ENCODE results near the gene FBXL2. TPM values are rescaled to one million over a fixed set of nuclear protein-coding genes. Genes with fewer than 3 reads are reported as not detected.

Gene FBXL2
- polyA plus RNA-seq, 4 donors, result 2.8 to 15.1 TPM; not detected in 2

- Histone ChIP-seq H3K36me3 (ENCODE audit: control insufficient read depth in 3 of 3, insufficient read depth in 2 of 3, low read depth in 1 of 3, low read length in 3 of 3) (peaks cover 0 to 35% (median 8%) of the 10 kb centered on the region in 3 donors), H3K27me3 (ENCODE audit: control insufficient read depth in 3 of 3, insufficient read depth in 3 of 3, low read length in 3 of 3) (no peaks in the 10 kb centered on the region), H3K4me1 (ENCODE audit: control insufficient read depth in 3 of 3, insufficient read depth in 2 of 3, low read depth in 1 of 3, low read length in 2 of 3) (no peaks in the 10 kb centered on the region), H3K9me3 (ENCODE audit: control insufficient read depth in 2 of 2, insufficient read depth in 1 of 2, low read depth in 1 of 2, low read length in 1 of 2) (no peaks in the 10 kb centered on the region), H3K4me3 (ENCODE audit: low read depth in 1 of 3, low read length in 3 of 3) (no peak overlapping the region), H3K27ac (ENCODE audit: low read depth in 1 of 3, low read length in 2 of 3) (no peak overlapping the region)
- FAIRE-seq, result no peak
- no peak for DNase-seq
- 95 to 98% (median 97%) methylated on average over 12 of the region's 12 CpGs for WGBS, 3 donors
Measured at GRCh38 chr3:33383951-33384350, 106.7 kb downstream of the FBXL2 start.

- peak; percentile 16 to 38 for DNase-seq
Measured at GRCh38 chr3:33385423-33385822, 108.2 kb downstream of the FBXL2 start.

DNA sequence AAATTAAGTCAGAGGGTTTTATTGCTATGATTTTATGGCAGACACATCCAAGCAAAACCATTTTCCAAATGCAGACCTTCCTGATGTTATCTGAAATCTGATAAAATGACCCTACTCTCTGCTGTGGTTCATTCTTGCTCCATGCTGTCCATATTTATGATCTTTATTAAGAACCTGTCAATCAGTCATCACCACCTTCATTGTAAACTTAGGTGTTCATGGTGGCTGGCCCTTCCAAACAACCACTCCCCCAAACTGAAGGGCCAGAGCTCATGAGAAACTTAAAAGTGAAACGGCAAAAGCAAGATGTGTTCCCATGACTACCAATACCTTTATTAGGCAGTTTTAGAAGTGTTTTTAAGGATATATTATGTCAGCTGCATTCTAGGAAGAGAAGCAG is 109.4 kb downstream of the FBXL2 start:
- peaks cover 0 to 32% (median 11%) of the 10 kb centered on the region in 3 donors for H3K36me3 ChIP-seq (ENCODE audit: control insufficient read depth in 3 of 3, insufficient read depth in 2 of 3, low read depth in 1 of 3, low read length in 3 of 3)
- 87 to 92% (median 90%) methylated on average over 1 of the region's 1 CpG for WGBS, 3 donors
- FAIRE-seq, result no peak

More at GRCh38 chr3:33385423-33385822, 108.2 kb downstream of the FBXL2 start:
- 53 to 70% (median 54%) methylated on average over 5 of the region's 5 CpGs for WGBS, 3 donors
- H3K4me1 ChIP-seq (ENCODE audit: control insufficient read depth in 3 of 3, insufficient read depth in 2 of 3, low read depth in 1 of 3, low read length in 2 of 3), result no peaks in the 10 kb centered on the region
- no peak overlapping the region for H3K4me3 ChIP-seq (ENCODE audit: low read depth in 1 of 3, low read length in 3 of 3)
- H3K9me3 ChIP-seq (ENCODE audit: control insufficient read depth in 2 of 2, insufficient read depth in 1 of 2, low read depth in 1 of 2, low read length in 1 of 2), result no peaks in the 10 kb centered on the region
- no peaks in the 10 kb centered on the region for H3K27me3 ChIP-seq (ENCODE audit: control insufficient read depth in 3 of 3, insufficient read depth in 3 of 3, low read length in 3 of 3)
- no peak for FAIRE-seq
- no peak overlapping the region for H3K27ac ChIP-seq (ENCODE audit: low read depth in 1 of 3, low read length in 2 of 3)
- H3K36me3 ChIP-seq (ENCODE audit: control insufficient read depth in 3 of 3, insufficient read depth in 2 of 3, low read depth in 1 of 3, low read length in 3 of 3), result peaks cover 0 to 34% (median 10%) of the 10 kb centered on the region in 3 donors

GRCh38 chr3:33388374-33389100 is 111.3 kb downstream of the FBXL2 start:
- Histone ChIP-seq H3K27ac (ENCODE audit: low read depth in 1 of 3, low read length in 2 of 3) (no peak overlapping the region), H3K4me1 (ENCODE audit: control insufficient read depth in 3 of 3, insufficient read depth in 2 of 3, low read depth in 1 of 3, low read length in 2 of 3) (no peaks in the 10 kb centered on the region), H3K36me3 (ENCODE audit: control insufficient read depth in 3 of 3, insufficient read depth in 2 of 3, low read depth in 1 of 3, low read length in 3 of 3) (peaks cover 8 to 41% (median 21%) of the 10 kb centered on the region in 3 donors), H3K9me3 (ENCODE audit: control insufficient read depth in 2 of 2, insufficient read depth in 1 of 2, low read depth in 1 of 2, low read length in 1 of 2) (no peaks in the 10 kb centered on the region), H3K4me3 (ENCODE audit: low read depth in 1 of 3, low read length in 3 of 3) (no peak overlapping the region), H3K27me3 (ENCODE audit: control insufficient read depth in 3 of 3, insufficient read depth in 3 of 3, low read length in 3 of 3) (no peaks in the 10 kb centered on the region)
- no peak for FAIRE-seq
- WGBS, 3 donors, result 84 to 92% (median 89%) methylated on average over 7 of the region's 7 CpGs
- DNase-seq, result no peak

More for the DNA sequence above, 109.4 kb downstream of the FBXL2 start:
- no peaks in the 10 kb centered on the region for H3K27me3 ChIP-seq (ENCODE audit: control insufficient read depth in 3 of 3, insufficient read depth in 3 of 3, low read length in 3 of 3)
- no peaks in the 10 kb centered on the region for H3K9me3 ChIP-seq (ENCODE audit: control insufficient read depth in 2 of 2, insufficient read depth in 1 of 2, low read depth in 1 of 2, low read length in 1 of 2)
- no peak overlapping the region for H3K4me3 ChIP-seq (ENCODE audit: low read depth in 1 of 3, low read length in 3 of 3)
- DNase-seq, result no peak
- no peak overlapping the region for H3K27ac ChIP-seq (ENCODE audit: low read depth in 1 of 3, low read length in 2 of 3)
- H3K4me1 ChIP-seq (ENCODE audit: control insufficient read depth in 3 of 3, insufficient read depth in 2 of 3, low read depth in 1 of 3, low read length in 2 of 3), result no peaks in the 10 kb centered on the region

DNA sequence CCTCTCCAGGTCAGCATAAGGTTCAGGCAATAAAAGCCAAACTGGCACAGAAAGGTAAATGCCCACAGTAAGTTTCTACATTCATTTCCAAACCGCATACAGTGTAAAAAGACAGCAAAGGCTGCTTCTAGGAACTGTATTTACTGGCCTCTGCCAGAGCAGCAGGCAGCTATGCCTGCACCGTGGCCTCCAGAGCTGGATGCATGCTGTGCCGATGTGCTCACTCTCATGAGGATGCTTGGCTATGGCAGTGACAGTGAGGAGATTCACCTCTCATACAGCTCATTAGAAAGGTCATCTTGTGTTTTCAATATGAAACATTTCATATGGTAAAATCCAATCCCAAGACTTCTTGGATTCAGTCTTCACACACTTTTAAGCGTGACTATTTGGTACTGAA is 112.7 kb downstream of the FBXL2 start:
- Histone ChIP-seq H3K36me3 (ENCODE audit: control insufficient read depth in 3 of 3, insufficient read depth in 2 of 3, low read depth in 1 of 3, low read length in 3 of 3) (peaks cover 8 to 34% (median 21%) of the 10 kb centered on the region in 3 donors), H3K4me3 (ENCODE audit: low read depth in 1 of 3, low read length in 3 of 3) (no peak overlapping the region), H3K4me1 (ENCODE audit: control insufficient read depth in 3 of 3, insufficient read depth in 2 of 3, low read depth in 1 of 3, low read length in 2 of 3) (no peaks in the 10 kb centered on the region), H3K27me3 (ENCODE audit: control insufficient read depth in 3 of 3, insufficient read depth in 3 of 3, low read length in 3 of 3) (no peaks in the 10 kb centered on the region), H3K9me3 (ENCODE audit: control insufficient read depth in 2 of 2, insufficient read depth in 1 of 2, low read depth in 1 of 2, low read length in 1 of 2) (no peaks in the 10 kb centered on the region), H3K27ac (ENCODE audit: low read depth in 1 of 3, low read length in 2 of 3) (no peak overlapping the region)
- DNase-seq, result no peak
- no peak for FAIRE-seq
- WGBS, 3 donors, result 95 to 99% (median 95%) methylated on average over 4 of the region's 4 CpGs

DNA sequence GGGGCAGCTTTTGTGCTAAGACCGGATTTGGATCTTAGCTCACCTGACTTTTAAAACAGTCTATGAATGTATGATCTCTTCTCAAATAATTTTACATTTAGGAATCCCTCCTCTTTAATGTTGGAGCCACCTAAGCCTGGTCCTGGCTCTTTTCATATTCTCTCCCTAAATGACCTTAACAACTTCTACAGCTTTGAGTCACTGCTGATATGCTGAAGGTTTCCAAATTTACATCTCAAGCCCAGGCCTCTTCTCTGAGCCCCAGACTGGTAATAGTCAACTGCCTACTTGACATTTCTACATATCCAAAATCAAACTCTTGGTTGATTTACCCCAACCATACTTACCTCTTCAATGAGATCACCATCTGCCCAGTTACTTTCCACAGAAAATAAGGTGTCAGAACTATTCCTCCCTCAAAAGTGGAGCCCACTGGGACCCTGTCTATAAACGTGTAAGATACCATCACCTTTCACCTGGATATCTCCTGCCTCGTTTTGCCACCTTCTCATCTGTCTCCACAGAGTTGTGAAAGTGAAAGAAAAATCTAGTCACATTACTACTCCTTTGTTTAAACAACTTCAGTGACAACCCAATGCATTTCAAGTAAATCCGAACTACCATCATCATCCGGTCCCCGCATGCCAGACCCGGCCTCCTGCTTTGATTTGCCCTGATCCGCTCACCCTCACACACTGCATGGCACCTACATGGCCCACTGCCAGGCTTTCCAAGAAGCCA is 114.2 kb downstream of the FBXL2 start:
- peaks cover 10 to 36% (median 20%) of the 10 kb centered on the region in 3 donors for H3K36me3 ChIP-seq (ENCODE audit: control insufficient read depth in 3 of 3, insufficient read depth in 2 of 3, low read depth in 1 of 3, low read length in 3 of 3)
- FAIRE-seq (no peak), DNase-seq (no peak)
- no peaks in the 10 kb centered on the region for H3K9me3 ChIP-seq (ENCODE audit: control insufficient read depth in 2 of 2, insufficient read depth in 1 of 2, low read depth in 1 of 2, low read length in 1 of 2)
- H3K4me3 ChIP-seq (ENCODE audit: low read depth in 1 of 3, low read length in 3 of 3), result no peak overlapping the region
- no peaks in the 10 kb centered on the region for H3K4me1 ChIP-seq (ENCODE audit: control insufficient read depth in 3 of 3, insufficient read depth in 2 of 3, low read depth in 1 of 3, low read length in 2 of 3)
- no peaks in the 10 kb centered on the region for H3K27me3 ChIP-seq (ENCODE audit: control insufficient read depth in 3 of 3, insufficient read depth in 3 of 3, low read length in 3 of 3)
- WGBS, 3 donors, result 67 to 70% (median 69%) methylated on average over 8 of the region's 8 CpGs
- H3K27ac ChIP-seq (ENCODE audit: low read depth in 1 of 3, low read length in 2 of 3), result no peak overlapping the region

GRCh38 chr3:33392144-33392543 is 114.9 kb downstream of the FBXL2 start:
- Histone ChIP-seq H3K9me3 (ENCODE audit: control insufficient read depth in 2 of 2, insufficient read depth in 1 of 2, low read depth in 1 of 2, low read length in 1 of 2) (no peaks in the 10 kb centered on the region), H3K27ac (ENCODE audit: low read depth in 1 of 3, low read length in 2 of 3) (no peak overlapping the region), H3K36me3 (ENCODE audit: control insufficient read depth in 3 of 3, insufficient read depth in 2 of 3, low read depth in 1 of 3, low read length in 3 of 3) (peaks cover 11 to 38% (median 23%) of the 10 kb centered on the region in 3 donors), H3K4me1 (ENCODE audit: control insufficient read depth in 3 of 3, insufficient read depth in 2 of 3, low read depth in 1 of 3, low read length in 2 of 3) (no peaks in the 10 kb centered on the region), H3K4me3 (ENCODE audit: low read depth in 1 of 3, low read length in 3 of 3) (no peak overlapping the region), H3K27me3 (ENCODE audit: control insufficient read depth in 3 of 3, insufficient read depth in 3 of 3, low read length in 3 of 3) (no peaks in the 10 kb centered on the region)
- 82 to 93% (median 88%) methylated on average over 4 of the region's 4 CpGs for WGBS, 3 donors
- FAIRE-seq, result no peak
- DNase-seq, result no peak

DNA sequence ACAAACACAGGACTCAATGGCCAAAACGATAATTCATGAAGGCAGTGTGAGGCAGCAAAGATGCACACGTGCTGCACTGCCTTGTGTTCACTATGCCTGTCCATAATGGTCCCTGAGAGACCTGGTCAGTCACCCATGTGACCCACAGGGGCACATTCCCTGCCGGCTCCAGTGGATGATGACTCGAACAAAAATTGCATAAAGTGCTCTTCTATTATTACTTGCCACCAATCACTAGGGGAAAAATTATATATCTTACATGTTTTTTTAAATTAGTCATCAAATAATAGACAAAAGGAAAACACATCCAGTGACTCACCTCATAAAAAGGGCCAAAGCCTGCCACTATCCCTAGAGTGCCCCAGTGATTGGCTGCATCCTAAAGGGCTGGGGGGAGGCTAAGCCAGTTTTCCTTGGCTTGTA is 115.5 kb downstream of the FBXL2 start:
- FAIRE-seq (no peak), DNase-seq (no peak)
- Histone ChIP-seq H3K27me3 (ENCODE audit: control insufficient read depth in 3 of 3, insufficient read depth in 3 of 3, low read length in 3 of 3) (no peaks in the 10 kb centered on the region), H3K4me3 (ENCODE audit: low read depth in 1 of 3, low read length in 3 of 3) (no peak overlapping the region), H3K27ac (ENCODE audit: low read depth in 1 of 3, low read length in 2 of 3) (no peak overlapping the region), H3K4me1 (ENCODE audit: control insufficient read depth in 3 of 3, insufficient read depth in 2 of 3, low read depth in 1 of 3, low read length in 2 of 3) (no peaks in the 10 kb centered on the region), H3K9me3 (ENCODE audit: control insufficient read depth in 2 of 2, insufficient read depth in 1 of 2, low read depth in 1 of 2, low read length in 1 of 2) (no peaks in the 10 kb centered on the region), H3K36me3 (ENCODE audit: control insufficient read depth in 3 of 3, insufficient read depth in 2 of 3, low read depth in 1 of 3, low read length in 3 of 3) (peaks cover 12 to 33% (median 25%) of the 10 kb centered on the region in 3 donors)
- 72 to 84% (median 79%) methylated on average over 4 of the region's 4 CpGs for WGBS, 3 donors

All from small intestine (tissue), 7 donors.